GM12874 (cell line): Measurements from ENCODE around the gene HS6ST2.

Experiments
- TF ChIP-seq, protein P1 (sequence below): IDR thresholded peaks from 2 replicates; pipeline ENCODE4 v1.5.1; 2011; ENCODE audit warnings: low read depth, mild to moderate bottlenecking, control low read depth, low read length, moderate library complexity; ENCODE audit not compliant: insufficient read depth

HS6ST2 gene

DNA sequence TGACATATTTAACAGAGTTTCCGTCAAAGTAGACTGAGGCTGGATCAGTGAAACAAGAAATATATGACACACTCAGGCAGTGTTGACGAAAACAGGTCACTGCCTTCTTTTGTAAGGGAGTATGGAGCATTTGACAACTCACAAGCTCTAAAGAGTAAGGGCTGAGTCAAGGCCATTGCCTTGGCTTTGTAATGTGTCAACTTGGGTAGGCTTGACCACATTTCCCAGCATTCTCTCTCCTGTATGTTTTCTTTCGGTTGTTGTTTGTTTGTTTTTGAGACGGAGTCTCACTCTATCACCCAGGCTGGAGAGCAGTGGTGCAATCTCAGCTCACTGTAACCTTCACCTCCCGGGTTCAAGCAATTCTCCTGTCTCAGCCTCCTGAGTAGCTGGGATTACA lies 344.6 kb downstream of the HS6ST2 start:
- TF ChIP-seq, protein P1, sequence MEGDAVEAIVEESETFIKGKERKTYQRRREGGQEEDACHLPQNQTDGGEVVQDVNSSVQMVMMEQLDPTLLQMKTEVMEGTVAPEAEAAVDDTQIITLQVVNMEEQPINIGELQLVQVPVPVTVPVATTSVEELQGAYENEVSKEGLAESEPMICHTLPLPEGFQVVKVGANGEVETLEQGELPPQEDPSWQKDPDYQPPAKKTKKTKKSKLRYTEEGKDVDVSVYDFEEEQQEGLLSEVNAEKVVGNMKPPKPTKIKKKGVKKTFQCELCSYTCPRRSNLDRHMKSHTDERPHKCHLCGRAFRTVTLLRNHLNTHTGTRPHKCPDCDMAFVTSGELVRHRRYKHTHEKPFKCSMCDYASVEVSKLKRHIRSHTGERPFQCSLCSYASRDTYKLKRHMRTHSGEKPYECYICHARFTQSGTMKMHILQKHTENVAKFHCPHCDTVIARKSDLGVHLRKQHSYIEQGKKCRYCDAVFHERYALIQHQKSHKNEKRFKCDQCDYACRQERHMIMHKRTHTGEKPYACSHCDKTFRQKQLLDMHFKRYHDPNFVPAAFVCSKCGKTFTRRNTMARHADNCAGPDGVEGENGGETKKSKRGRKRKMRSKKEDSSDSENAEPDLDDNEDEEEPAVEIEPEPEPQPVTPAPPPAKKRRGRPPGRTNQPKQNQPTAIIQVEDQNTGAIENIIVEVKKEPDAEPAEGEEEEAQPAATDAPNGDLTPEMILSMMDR: no peak

DNA sequence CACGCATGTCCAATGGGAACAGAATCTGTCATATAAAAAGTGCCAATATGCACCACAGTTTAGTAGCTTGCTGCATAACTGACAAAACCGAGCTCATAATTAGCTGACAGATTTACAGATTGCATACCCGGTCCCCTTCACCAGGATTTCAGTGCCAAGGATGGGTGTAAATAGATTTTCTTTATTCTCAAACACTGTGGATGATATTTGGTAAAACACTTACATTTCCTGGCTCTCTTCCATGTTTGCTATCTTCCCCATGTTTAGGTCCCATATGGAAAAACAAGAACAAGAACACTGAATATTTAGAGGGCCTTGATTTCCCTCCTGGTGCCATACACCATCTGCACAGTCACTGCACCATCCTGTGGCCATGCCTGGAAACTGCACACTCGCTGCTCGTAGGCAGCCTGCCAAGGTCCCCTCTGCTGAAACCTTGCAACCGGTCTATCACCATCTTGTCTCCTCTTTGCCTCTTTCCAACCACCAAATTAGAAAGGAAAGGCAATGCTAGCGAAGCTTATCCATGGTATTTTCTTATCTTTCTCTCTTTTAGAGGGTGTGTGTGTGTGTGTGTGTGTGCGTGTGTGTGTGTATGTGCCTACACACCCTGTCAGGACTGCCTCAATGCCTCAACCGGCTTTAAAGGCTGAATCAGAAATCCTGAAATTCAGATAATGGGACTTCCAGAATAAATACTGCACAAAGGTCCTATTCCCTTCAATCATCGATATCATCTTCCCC lies 345.4 kb downstream of the HS6ST2 start:
- TF ChIP-seq, protein P1: peak; percentile 56

DNA sequence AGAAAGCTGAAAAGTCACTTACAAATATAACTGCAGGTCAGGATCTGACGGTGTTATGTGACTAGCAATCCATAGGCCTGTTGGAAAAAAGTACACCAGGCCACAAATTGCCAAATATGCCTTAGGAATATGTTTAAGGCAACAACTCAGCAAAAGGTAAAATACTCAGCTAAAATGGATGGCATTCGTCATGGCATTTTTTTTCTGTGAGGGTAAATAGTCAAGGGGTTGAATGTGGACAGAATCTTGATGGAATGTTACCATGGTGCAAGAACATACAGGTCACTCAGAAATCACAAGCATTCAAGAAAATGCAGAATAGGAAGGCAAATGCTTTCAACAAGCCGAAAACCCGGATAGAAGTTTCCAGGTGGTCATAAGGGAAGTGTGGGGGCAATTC lies 347.9 kb downstream of the HS6ST2 start:
- TF ChIP-seq, protein P1: no peak

DNA sequence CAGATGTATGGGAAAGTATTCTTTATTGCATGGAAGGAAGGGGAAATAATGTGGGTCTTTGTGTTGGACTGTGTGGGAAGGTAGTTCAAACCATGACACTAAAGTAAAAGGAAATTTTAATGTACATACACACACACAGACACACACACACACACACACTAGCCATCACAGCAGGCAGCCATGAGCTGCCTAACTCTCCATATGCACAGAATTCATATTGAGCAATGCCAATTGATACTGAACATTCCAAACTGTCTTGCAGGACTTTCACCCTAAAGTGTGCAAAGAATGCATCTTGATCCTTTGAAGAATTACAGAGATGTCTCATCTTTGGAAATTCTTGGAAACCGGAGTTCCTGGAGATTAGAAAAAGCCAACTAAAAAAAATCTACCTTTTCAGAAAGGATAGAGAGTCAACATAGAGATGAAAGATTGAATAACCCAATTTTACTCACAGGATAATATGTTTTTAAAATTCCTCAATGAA lies 349.0 kb downstream of the HS6ST2 start:
- TF ChIP-seq, protein P1: no peak

DNA sequence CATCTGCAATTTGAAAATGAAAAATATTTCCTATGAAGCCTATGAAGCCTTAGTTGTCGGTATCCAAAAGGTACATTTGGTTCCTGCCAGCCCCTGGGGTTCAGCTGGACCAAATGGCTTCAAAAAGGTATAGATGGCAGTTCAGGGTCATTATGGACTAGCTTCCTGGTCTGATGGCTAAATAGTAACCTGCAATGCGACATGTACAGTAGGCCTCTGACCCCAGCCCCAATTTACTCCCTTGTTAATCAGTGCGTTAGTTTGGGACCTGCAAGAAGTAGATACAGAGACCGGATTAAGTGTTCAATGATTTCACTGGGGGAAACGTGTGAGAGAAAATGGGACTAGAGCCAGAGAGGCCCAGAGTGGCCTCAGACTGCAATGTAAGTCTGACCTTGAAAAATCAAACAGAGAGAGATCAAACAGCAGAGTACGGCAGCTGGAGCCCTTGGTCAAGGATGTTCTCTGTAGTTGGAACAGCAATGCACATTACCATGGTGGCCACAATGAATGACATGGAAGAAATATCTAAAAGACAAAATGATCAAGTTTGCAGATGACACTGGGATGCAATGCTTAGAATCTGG lies 354.6 kb downstream of the HS6ST2 start:
- TF ChIP-seq, protein P1: no peak

DNA sequence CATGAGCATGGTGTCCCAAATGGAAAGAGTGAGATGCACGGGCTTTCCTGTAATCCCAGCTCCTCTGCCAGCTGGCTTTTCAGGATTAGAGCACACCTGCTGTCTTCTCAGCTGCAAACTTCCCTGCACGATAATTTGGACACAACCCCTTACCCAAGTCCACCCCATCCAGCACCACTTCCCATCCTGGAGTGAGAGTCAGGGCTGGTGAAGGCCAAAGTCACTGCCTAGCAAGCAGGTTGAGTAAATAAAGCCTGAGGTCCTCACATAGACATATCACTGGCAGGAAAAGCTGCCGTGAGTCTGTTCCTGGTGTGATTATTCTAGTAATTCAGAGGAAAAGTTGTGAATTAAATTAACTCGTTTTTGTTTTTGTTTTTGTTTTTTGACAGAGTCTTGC lies 355.7 kb downstream of the HS6ST2 start:
- TF ChIP-seq, protein P1: no peak

DNA sequence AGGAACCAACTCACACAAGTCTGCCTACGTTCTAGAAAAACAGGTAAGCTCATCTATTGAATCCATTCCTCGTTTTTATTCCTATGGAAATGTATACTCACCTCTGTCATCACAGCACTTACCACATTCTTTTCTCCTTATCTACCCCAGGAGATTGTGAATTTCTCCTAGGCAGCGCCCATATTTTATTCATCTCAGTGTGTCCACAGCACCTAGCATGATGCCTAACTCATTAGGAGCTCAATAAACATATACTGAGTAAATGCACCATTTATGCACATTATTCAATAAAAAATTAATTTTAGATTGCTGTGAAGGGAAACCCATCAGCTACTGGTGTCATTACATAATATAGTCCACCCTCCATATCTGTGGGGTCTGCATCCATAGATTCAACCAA lies 363.4 kb downstream of the HS6ST2 start:
- TF ChIP-seq, protein P1: no peak
